ENCODE measurements around the gene ADCY10.
"Not testable (repeated sequence)": the region's sequence is repeated elsewhere in the genome, so short reads cannot be mapped to it uniquely, and the experiment has no call there.

Gene ADCY10, protein sequence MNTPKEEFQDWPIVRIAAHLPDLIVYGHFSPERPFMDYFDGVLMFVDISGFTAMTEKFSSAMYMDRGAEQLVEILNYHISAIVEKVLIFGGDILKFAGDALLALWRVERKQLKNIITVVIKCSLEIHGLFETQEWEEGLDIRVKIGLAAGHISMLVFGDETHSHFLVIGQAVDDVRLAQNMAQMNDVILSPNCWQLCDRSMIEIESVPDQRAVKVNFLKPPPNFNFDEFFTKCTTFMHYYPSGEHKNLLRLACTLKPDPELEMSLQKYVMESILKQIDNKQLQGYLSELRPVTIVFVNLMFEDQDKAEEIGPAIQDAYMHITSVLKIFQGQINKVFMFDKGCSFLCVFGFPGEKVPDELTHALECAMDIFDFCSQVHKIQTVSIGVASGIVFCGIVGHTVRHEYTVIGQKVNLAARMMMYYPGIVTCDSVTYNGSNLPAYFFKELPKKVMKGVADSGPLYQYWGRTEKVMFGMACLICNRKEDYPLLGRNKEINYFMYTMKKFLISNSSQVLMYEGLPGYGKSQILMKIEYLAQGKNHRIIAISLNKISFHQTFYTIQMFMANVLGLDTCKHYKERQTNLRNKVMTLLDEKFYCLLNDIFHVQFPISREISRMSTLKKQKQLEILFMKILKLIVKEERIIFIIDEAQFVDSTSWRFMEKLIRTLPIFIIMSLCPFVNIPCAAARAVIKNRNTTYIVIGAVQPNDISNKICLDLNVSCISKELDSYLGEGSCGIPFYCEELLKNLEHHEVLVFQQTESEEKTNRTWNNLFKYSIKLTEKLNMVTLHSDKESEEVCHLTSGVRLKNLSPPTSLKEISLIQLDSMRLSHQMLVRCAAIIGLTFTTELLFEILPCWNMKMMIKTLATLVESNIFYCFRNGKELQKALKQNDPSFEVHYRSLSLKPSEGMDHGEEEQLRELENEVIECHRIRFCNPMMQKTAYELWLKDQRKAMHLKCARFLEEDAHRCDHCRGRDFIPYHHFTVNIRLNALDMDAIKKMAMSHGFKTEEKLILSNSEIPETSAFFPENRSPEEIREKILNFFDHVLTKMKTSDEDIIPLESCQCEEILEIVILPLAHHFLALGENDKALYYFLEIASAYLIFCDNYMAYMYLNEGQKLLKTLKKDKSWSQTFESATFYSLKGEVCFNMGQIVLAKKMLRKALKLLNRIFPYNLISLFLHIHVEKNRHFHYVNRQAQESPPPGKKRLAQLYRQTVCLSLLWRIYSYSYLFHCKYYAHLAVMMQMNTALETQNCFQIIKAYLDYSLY (N-terminal part only)

DNA sequence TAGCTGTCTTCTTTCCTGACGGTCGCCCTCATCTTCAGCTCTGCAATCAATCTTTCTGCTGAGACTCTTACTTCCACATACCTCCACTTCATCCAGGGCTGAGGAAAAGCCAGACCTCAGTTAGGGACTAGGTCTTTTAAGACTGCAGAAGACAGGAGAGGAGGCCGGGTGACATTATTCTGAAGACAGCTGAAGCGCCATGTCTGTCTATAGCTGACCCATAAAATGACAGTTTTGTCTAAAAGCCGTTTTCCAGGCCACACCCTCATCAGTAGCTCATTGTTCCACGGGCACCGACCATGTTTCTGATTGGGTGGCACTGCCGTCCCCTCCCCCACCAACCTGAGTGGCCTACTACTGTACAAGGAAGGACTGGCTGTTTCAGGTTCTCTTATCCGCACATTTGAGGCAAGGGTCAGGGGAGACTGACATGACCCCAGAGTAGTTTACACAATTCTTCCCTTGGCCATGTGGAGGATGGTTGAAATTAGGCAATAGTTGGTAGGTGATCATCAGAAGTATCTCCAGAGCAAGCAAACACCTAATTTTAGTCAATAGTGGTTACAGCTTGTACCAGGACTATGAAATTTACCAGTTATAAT is at the start of gene ADCY10:
ADCY10 (minus strand) TSS at position 240 of the 602 bp plus-strand sequence. CDS start 8,994 bp downstream, outside the sequence.
- no peak for DNase-seq

GRCh38 chr1:167957710-167958109 is 43.8 kb upstream of the ADCY10 start:
- DNase-seq = no peak

GRCh38 chr1:167955915-167956314 is 42.0 kb upstream of the ADCY10 start:
- no peak for DNase-seq

DNA sequence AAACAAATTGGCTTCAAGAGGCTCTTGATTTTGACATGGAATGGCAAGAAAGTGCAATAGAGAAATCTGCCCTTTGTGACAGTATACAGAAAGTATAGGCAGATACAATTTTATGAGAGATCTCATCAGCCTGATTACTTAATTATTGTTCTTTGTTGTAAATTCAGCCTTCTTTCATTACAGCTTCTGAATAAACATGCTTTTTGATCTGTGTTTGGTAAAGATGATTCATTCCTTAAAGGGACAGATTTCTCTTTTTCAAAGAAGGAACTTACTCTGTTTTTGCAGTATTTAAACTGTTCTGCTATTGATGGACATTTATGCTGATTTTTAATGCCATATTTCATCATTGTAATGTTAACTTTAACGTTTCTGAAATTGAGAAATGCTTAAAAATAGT is 36.6 kb upstream of the ADCY10 start:
- no peak for DNase-seq

DNA sequence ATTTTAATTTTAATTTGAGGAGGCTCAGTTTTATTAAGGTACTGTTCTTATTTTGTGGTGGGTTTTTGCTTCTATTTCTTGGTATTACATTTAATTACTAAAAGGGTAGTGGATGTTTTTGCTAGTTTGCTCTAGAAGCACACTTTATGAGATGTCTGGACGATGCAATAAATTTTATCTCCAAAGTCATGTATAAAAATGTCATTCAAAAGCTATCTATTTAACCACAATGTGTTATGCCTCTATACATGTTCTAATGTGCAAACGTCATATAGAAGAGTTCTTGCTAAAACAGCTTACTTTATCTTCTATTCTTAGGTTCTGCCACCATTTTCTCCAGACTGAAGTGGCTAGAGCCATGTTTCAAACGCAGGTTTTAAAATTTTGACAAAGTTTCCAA is 35.9 kb upstream of the ADCY10 start:
- DNase-seq = no peak

DNA sequence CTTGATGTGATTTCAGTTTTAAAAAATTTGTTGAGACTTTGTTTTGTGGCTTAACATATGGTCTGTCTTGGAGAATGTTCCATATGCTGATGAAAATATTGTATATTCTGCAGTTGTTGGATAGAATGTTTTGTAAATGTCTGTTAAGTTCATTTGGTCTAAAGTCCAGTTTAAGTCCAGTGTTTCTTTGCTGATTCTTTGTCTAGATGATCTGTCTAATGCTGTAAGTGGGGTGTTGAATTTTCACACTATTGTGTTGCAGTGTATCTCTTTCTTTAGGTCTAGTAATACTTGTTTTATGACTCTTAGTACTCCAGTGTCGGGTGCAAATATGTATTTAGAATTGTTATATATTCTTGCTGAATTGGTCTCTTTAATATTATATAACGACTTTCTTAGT is 33.8 kb upstream of the ADCY10 start:
- no peak for DNase-seq

GRCh38 chr1:167943541-167943940 is 29.6 kb upstream of the ADCY10 start:
- no peak for DNase-seq

GRCh38 chr1:167940264-167940663 is 26.3 kb upstream of the ADCY10 start:
- no peak for DNase-seq

DNA sequence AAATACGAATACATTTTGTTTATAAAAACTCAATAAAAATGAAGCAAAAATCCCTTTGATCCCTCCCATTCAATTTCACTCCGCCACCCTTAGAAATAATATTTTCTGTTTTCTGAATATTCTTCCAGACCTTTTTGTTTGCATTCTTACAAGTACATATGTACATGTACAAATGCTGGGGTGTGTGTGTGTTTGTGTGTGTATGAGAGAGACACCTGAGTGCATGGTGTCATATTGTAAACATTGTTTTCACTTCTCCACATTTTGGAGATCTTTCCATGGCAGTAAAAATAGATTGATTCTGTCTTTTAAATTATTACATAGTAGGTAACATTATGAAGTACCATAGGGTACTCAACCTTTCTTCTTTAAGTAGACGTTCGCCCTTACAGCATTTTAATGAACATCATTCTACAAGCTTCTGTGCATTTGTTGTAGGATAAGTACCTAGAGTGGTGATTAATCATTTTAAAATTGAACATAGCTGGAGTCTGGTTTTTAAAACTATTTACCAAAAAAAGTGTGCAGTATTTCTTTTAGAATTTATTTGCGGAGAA is 24.2 kb upstream of the ADCY10 start:
- DNase-seq = no peak

GRCh38 chr1:167937709-167938010 is 23.7 kb upstream of the ADCY10 start:
- DNase-seq = no peak

DNA sequence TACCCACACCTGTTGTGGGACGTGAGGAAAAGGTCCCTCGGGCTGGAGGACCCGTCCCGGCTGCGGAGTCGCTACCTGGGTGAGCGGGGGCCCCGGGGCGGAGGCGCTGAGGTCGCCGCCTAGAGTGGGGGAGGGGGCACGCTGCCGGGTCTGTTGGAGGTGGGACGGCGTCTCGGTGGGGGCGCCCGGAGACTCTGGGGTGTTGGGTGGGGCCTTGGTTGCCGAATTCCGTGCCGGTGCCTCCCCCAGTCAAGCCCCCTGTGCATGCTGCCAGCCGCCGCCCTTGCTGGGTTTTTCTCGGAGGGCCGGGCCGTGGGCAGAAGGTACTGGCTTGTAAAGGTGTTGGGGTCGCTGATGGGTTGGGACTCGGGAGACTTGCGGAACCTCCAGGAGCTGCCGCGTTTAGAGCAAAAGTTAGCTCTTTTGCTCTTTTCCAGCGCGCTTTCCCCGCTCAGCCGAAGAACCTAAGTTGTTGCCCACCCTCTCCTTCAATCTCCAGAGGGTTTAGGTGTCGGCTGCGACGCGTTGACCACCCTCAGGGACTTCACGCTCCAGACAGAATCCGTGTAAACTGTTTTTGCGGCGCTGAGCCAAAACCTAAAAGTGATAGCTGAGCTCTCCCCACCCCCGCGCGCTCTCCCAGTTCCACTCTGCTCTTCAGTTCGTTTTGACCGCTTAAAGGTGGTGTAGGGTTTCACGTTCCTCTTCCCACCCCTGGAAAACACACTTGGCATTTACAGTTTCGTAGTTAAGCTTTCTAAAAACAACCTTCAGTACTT is 23.2 kb upstream of the ADCY10 start, which contains the start of gene MPC2:
MPC2 (minus strand) TSS at position 143 of the 779 bp plus-strand sequence. CDS start 1,231 bp downstream, outside the sequence.
- DNase-seq = peak; percentile 51

DNA sequence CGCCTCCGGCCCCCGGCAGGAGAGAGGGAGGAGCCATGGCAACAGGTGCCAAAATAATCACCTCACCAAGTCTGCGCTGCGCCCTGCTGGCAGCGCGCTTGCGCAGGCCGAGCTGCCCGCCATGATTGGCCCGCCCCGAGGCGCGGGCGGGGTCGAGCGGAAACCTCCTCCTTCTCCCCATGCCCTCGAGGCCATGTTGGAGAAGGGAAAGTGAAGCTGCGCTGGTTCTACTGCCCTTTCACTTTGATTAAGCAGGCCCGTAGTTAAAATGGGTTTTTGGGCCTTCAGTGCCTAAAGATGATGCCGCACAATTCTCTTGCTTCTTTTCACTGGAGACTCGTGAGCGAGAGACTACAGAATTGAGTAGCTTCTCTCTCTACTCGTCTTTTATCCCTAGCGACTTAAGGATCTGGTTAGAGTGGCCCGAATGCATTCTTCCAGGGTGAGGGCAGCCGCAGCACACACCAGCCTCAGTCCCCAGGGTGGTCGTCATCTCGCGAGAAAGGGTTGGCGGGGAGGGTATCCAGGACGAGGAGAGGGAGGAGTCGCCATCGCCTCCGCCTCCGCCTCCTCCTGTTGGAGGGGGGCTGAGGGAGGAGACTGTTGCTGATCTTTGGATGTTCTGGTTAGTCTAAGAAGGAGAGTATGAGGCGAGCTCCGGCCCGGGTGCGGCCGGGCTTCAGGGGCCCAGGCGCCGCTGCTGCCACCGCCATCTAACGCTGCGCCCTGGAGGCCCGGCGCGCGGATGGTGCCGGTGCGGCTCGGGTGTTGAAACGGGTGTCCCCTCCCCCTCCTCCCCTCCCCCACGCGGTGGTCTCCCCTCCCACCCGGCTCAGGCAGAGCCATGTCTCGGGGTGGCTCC is 22.4 kb upstream of the ADCY10 start, which contains the start of gene DCAF6:
DCAF6 (plus strand) TSS at position 616 of the 862 bp plus-strand sequence; CDS start at position 845, 229 bp downstream.
- peak; percentile 94 for DNase-seq

DNA sequence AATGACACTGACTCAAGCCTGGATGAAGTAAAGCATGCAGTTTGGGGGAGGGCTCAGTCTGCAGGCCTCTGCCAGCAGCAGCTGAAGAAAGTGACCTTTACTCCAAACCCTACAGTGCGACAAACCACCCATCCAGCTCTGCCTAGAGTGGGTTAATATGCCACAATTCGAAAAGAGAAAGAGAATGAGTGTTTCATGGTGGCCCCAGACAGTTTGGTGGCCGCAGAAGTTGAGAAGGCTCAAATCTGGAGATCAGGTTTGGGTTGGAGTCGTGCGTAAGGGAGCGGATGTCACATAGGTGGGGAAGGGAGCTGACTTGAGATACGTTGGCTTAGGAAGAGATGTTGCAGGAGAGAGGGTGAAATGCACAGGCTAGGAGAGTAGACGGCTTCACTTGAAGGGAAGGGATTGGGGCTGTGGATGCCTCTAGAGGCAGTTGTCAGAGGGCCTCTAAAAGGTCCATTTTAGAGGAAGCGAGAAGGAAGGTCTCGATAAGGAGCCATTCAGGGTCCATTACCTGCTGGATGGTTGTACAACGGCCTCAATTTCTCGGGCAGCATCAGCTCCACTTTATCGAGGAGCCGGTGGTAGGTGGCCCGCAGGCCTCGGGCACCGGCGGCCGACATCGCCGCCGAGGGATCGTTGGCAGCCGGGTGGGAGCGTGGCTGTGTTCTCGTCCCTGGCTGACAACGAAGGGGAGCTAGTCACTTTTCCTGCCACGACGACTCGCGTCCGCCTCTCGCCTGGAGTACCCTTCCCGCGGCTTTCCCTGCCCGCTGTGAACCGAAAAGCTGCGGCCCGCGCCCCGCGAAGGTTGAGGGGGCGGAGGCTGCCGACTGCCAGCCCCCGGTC is 21.5 kb upstream of the ADCY10 start:
- peak; percentile 22 for DNase-seq

DNA sequence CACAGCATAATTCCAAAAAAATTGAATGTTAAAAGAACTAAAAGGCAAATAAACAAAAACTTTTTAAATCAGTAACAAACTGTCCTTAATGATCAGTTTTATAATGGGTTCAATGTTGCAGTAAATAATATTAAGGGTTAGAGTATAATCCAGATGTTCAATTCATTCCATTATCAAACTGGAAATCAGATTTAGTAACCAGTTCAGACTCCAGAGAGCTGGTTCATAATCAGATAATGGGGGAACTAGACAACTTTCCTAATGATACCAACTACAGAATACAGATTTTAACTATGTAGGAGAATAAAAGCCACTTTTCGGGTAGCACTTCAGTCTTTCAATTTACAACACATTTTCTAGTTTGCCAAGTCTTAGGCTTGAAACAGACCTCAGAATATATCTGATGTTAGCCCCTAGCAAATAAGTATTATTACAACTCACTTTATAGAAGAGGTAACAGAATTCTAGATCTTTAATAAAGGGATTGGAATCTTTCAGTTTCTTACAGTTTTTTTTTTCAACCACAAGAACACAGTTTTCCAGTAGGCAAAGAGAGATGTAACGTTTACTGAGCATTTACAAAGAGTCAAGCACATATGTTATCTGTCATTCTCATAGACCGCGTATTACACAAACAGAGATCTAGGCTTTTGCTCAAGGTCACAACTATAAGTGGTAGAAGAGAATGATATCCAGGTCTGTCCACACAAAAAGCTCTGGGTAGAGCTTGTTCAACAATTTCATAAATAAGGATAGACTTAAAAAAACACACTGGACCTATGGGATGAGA is 20.7 kb upstream of the ADCY10 start:
- peak; percentile 33 for DNase-seq

DNA sequence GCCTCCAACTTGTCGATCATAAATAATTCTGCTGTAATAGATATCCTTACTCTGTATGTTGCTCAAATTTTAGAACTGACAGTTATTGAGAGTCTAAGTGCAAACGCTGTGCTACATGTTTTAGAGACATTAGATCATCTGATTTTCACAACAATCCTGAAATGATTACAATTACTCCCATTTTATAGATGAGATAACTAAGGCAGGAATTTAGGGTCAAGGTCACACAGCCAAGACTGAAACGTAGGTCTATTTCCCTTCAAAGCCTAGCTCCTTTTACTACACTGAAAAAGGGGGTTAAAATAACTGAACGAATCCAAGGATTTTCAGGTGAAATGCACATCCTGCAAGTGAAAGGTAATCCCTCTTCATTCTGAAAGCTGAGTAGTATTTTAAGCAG is 19.9 kb upstream of the ADCY10 start:
- no peak for DNase-seq

DNA sequence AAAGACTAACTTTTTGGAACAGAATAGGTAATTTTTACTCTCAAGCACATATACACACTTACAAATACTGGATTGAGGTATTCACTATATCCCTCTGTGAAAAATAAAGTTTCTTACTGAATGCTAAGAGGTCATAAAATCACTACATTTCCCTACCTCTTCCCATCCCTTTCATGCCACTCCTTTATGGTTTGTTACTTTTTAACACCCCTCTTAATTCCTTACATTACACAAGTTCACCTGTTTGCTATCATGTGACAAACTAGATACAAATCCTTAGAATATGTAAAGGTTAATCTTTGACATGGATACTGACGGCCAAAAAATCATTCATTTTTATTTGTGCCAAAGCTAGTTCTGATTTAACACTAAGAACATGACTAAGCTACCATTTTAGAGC is 15.8 kb upstream of the ADCY10 start:
- DNase-seq = no peak

DNA sequence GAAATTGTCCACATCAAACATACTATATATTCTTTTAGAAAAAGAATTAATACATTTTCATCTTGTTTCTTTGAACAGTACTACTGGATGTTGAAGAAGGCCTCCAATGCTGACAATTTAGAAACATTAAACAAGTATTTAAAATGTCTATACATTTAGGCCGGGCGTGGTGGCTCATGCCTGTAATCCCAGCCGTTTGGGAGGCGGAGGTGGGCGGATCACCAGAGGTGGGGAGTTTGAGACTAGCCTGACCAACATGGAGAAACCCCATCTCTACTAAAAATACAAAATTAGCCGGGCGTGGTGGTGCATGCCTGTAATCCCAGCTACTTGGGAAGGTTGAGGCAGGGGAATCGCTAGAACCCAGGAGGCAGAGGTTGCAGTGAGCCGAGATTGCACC is 15.0 kb upstream of the ADCY10 start:
- not testable (repeated sequence) for DNase-seq

DNA sequence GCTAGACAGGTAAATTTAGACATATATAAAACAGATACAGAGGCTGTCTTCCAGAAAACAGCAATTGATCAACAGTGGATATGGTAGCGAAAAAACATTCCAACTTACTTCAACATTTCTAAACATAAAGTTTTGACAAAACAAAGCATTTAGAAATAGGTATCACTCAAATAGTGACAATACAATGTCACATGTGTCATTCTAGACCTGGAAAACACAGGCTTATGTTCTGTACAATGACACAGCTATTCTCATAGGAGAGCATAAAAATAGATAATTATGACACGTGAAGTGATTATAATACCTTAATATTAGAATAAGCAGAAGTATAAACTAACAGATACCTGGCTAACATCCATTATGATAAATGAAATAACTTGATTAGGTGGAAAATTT is 14.5 kb upstream of the ADCY10 start:
- no peak for DNase-seq

All from GF-D8 (cell line).